HG02623 (cell line): ENCODE results near the gene COL23A1.
"Not testable (repeated sequence)": the region's sequence is repeated elsewhere in the genome, so short reads cannot be mapped to it uniquely, and the experiment has no call there.

Source experiments
- ATAC-seq: cut with Tn5 transposase; IDR thresholded peaks from one replicate; pipeline ENCODE4 v1.9.1; 2021; ENCODE audit warnings: moderate library complexity; ENCODE audit not compliant: unreplicated experiment

The COL23A1 gene

GRCh38 chr5:178328826-178329730 lies 261.1 kb downstream of the COL23A1 start:
- ATAC-seq: no peak

DNA sequence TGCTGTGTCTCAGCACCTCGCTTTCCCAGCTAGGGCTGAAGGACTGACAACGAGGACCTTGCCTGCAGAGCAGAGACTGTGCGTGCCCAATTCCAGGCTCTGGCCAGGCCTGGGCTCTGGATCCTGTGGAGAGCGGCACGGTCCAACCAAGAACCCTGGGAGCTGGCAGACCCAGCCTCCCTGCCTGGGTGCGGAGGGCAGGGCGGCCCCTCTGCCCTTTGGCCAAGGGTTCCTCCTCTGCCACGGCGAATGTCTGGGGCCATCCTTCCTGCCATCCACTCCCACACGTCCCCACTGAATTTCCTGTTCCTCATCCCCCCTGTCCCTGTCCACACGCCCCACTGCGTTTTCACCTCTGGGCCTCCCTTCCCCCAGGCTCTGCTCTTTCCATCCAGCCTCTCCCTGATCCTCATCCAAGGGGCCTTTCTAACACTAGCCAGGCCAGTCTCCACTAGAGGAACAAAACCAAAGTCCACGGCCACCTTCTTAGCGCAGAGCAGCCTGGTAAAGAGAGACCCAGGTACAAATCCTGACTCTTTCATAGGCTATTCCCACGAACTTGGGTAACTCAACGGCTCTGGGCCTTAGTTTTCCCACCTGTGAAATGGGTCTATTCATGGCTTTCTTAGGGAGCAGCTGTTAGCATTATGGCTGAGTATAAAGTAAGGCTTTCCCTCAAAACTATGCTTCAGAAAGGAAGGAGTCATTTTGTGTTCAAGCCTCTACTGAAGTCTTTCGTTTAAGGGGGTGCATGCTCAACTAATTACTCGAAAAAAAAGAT lies 262.1 kb downstream of the COL23A1 start:
- ATAC-seq: no peak

DNA sequence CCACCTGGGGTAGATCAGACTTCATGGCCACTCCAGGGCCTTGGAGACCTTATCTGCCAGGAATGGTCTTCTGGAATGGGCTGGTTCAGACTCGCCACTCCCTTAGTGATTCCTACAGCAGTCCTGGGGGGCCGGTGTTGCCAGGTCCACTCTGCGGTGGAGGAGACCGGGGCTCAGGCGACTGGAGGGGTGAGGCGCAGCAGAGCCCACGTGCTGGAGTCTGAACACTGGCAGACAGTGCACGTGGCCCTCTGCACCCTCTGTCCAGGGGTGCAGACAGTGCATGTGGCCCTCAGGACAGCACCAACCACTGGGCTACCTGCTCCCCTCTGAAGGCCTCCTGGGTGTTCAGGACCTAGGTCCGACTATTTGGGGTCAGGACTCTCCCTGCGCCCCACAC lies 262.7 kb downstream of the COL23A1 start:
- ATAC-seq: no peak

DNA sequence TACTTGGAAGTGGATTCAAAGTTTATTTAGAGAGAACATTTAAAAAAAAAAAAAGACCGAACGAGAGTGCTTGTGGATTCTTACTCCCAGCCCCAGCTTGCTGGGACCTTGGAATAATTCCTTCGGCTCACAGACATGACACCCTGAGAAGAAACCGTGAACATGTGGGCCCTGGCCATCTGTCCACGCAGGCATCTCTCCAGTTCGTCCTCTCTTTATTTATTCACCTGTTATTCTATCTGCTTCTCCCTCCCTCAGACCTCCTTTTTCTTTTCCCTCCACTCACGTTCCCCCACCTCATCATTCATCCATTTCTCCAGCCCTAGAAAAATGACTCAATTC lies 263.8 kb downstream of the COL23A1 start:
- ATAC-seq: no peak

DNA sequence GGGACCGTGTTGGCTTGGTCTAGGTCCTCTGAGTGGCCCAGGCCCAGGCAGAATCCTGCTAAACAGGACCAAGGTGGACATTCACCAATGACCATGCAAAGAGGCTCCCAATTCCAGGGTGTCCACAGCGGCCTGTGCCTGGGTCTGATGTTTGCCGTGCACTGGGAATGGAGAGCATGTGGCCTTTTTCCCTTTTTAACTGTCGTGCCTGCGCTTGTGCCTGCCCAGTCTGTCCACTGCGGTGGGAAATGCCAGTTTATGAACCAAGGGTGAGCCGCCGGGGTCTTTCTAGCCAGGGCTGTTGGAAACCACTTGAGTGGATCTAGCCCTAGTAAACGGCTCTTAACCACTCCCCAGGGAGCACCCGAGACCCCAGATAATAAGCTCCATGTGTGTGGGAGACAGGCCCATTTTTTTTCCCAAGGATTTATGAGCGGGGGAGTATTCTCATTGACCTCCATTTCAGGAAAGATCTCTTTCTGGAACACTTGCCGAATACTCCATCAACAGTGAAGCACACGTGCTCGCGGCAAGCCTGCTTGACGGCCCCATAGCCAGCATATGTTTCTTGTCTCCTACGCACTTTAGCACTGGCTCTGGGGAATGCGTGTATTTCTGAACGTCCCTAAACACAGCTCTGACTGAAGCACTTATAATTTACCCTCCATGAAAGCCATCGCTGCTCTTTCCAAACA lies 264.4 kb downstream of the COL23A1 start:
- no peak for ATAC-seq

GRCh38 chr5:178325311-178325678 lies 264.9 kb downstream of the COL23A1 start:
- ATAC-seq: no peak

DNA sequence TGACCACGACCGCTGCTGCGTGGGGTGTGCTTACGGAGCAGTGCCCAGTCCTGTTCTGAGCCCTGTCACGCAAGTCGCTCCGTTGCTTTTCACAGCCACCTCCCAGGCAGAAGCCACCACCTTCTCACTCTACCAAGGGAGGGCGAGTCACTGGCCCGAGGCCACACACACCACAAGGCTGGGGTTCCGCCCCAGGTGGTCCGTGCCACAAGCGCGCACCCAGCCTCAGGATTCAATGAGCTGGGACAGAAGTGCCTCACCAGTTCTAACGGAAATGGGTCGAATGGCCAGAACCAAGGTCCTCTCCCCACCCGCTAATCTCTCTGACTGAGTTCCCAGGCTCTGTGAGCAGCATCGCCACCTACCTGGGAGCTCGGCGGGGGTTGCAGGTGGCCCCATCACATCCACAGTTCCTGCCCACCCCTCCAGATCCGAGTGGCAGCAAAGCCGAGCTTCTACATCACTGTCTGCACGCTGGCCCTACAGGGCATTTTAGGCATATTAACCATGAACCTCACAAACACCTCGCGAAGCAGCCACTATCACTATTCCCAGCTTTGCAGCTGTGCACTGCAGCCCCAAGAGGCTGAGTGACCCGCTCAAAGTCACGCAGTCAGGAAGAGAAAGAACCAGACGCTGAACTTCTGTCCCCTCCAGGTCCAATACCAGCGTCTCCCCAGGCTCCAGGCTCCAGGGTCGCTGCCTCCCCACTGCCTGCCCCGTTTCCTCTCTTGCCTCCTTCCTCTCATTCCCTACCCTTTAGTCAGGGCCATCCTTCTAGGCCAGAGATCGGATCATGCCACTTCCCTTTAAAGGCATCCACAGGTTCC lies 265.5 kb downstream of the COL23A1 start:
- peak; percentile 56 for ATAC-seq

DNA sequence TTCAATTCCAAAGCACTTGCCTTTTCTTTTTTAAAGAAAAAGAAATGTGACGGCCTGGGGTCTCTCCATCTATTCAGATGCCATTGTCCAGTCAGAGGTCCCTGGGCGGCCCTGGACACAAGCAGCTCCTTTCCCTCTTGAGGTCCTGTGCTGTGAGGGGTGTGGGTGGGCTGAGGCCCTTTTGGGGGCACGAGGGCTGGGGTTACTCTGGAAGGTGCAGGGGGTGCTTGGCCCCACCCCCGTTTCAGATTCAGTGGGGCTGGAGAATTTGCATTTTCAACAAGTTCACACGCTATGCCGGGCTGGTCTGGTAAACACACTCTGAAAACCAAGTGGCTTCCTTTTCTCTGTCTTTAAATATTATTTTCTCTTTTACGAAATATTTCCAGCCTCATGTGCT lies 266.2 kb downstream of the COL23A1 start:
- ATAC-seq: peak; percentile 40

DNA sequence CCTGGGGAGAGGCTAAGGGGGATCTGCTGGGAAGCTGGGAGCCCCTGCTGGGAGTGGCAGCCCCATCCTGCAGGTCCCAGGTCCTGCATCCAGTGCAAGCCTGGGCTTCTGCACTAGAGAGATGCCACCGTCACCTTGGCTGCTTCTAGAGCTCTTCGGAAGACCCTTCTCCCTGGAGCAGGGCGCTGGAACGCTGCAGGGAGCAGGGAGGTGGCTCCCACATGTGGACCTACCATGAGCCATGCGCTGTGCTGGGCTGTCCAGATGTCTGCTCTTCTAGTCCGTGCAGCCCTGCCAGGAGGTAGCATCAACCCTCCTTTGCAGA lies 266.7 kb downstream of the COL23A1 start:
- no peak for ATAC-seq

GRCh38 chr5:178322736-178323540 lies 267.3 kb downstream of the COL23A1 start:
- no peak for ATAC-seq

DNA sequence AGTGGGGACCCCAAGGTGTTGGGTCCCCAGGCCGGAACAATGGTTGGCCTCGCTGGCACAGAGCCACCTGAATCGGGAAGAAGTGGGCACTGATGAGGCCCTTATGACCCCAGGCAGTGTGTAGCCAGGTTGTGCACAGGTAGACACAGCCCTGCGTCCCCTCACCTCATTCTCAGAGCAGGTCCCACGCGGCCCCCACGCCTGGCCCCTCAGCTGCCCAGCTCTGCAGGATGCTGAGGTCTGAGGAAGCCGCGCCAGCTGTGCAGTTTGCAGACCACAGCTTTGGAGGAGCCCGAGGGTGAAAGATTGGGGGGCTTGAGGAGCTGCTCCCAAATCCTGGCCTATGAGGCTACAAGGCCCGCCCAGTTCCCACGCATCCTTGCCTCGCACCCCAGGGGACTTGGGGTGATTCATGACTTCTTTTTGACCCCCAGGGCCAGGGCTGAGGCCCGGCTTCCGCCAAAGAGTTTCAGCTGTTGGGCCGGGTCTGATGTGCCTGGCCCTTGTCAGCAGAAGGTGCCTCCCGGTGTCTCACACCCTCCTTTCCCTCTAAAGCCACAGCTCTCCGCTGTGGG lies 269.8 kb downstream of the COL23A1 start:
- no peak for ATAC-seq

DNA sequence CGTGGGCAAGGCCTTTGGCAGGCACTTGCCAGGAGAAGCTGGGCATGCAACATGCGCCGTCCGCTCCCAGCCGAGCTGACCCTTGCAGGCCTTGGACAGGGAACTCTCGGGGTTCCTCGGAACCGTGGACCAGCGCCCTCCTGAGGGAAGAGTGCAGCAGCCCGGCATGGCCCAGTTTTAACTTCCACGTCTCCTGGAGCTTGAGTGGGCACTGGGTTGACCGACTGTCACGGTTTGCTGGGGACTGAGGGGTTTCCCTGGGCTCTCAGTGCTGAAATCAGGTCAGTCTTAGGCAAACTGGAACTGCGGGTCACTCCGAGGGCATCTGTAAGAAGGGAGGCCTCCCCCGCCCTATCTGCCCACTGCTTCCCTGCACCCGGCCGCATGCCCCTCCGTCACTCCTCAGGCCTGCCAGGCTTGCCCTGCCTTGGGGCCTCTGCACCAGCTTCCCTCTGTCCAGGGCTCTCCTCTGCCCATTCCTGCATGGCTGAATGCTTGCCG lies 270.6 kb downstream of the COL23A1 start:
- no peak for ATAC-seq

GRCh38 chr5:178318893-178319292 lies 271.3 kb downstream of the COL23A1 start:
- no peak for ATAC-seq

DNA sequence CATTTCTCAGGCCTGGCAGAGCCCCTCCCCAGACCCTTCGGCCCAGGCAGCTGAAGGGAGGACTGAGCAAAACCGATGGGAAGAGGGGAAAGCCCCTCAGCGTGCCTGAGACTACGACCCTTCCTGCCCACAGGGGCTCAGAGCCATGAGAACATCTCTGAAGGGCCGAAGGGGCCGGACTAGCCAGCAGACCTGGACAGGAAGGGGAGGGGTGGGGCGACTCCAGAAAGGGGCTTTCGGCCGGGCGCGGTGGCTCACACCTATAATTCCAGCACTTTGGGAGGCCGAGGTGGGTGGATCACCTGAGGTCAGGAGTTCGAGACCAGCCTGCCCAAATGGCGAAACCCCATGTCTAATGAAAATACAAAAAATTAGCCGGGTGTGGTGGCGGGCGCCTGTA lies 271.8 kb downstream of the COL23A1 start:
- no peak for ATAC-seq

GRCh38 chr5:178317727-178318126 lies 272.5 kb downstream of the COL23A1 start:
- ATAC-seq: not testable (repeated sequence)

DNA sequence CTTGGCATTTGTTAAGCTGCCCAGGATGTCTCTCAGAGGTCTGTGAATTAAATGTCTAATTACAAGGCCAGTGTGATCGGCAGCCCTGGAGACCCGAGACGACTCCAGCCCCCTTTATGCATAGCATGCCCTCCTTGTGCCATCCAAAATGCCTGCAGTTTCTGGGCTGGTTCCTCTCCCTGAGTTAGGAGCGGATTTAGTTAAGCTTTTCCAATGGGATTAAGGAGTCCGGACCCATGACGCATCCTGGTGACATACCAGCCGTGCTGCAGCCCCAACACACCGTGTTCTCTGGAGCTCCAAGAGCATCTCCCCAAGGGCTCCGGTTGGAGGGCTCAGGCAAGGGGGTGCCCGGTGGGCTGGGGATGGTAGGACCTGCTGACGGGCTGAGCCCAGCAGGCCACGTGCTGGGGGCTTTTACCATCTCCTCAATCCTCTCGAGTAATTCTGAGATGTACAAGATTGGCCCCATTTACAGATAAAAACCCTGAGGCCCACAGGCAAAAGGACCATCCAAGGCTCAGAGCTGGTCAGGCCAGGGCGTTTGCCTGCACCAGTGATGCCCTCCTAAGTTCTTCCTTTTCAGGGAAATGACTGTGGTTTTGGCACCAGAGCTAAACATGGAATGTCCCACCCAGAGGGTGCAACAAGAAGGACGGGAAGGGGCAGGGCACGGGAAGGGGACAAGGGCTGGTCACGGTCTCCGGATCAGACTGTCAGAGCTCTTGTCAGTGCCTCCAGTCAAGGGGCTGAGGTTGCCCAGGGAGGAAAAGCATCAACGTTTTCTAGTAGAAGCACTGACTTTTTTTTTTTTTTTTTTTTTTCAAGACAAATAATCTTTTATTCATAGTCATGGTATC lies 275.0 kb downstream of the COL23A1 start:
- no peak for ATAC-seq

DNA sequence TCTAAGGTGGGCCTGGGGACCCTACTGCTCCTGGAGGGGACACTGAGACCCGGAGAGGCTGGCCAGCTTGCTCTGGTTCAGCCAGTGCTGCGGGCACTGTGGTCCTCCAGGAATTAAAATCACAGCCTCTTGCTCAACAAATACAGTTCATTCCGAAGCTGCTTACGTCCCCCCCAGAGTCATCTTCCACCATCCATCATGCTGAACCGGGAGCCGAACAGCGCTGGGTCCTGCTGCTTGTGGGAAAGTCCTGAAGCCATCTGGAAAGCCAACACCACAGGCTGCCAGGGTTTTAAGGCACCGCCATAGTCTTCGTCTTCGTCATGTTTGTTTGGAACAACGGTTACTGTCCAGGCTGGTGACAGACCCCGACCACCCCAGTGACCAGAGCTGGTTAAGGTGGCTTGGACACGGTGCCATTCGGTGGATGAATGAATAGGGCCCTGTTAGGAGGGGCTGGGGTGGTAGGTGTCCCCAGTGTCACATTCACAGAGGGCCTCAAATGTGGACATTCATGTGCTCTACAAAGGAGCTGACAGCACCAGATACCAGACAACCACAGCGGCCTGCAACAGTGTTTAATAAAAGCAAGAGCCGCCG lies 276.0 kb downstream of the COL23A1 start:
- ATAC-seq: no peak

DNA sequence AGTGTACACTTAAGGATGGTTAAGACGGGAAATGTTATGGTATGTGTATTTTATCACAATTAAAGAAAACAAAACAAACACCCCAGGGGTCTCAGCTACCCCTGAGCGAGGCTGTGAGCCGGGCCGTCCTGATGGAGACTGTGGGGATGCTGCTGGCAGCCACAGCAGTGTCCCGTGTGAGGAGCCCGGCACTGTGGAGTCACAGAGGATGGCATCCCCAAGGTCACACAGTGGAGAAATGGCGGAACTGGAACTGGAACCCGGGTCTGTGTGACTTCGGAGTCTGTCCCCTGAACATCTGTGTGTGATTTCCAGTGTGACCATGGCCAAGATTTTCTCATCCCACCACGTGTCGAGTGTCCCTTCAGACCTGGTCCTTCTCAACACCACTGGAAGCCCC lies 276.9 kb downstream of the COL23A1 start:
- ATAC-seq: no peak
